ENCODE measurements around the gene UBA5.

UBA5 gene

DNA sequence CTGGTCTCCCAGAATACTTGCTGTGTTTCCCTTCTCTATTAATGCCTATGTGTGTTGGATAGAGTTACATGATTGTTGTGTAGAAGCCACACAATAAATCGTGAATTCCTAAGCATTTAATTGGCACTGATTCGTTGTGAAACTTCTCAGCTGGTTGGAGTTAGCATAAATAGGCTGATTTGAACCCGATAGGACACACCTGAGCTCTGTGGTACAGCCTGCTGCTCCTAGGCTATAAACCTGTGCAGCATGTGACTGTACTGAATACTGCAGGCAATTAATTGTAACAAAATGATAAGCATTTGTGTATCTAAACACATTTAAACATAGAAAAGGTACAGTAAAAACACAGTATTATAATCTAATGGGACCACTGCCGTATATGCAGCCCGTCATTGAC is 5.4 kb upstream of the UBA5 start:
- DNase-seq = no peak

DNA sequence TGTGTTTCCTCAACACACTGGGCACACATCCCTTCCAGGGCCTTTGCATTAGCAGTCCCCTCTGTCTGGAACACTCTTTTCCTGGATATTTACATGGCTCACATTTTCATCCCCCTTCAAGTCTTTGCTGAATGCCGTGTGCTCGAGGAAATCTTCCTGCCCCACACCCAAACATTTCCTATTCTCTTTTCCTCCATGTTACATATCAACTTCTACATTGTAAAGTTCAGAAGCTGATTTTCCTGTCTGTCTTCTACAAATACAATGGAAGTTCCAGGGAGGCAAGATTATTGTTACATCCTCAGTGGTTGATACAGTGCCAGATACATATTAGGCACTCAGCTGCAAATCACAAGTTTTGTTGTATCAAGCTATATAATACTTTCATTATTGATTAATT is 4.7 kb upstream of the UBA5 start:
- DNase-seq = no peak

DNA sequence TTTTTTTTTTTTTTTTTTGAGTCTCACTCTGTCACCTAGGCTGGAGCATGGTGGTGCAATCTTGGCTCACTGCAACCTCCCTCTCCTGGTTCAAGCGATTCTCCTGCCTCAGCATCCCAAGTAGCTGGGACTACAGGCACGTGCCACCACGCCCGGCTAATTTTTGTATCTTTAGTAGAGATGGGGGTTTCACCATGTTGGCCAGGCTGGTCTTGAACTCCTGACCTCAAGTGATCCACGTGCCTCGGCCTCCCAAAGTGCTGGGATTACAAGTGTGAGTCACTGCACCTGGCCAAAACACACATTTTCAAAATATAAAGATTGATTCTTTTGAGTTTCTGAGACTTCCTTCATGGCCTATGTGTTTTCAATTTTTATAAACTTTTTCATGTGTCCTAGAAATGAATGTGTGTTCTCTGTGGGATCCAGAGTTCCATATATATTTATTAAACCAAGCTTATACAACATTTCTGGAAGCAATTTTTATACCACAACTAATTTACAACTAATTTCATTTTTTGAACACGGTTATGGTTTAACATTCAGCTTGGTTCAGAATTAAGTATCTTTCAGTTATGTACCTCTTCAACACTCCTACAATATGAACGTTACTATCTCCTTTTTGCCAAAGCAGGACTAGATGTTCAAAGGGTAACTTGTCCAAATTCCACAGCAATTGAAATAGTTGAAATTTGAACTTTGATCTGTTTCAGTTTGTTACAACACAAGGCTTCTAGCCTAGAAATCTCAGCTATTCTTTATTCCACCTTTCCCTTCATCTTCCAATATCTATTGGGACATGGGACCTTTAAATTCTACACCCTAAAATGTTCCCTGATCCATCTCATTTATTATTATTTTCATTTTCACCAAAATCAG is 2.0 kb upstream of the UBA5 start:
- DNase-seq = no peak

DNA sequence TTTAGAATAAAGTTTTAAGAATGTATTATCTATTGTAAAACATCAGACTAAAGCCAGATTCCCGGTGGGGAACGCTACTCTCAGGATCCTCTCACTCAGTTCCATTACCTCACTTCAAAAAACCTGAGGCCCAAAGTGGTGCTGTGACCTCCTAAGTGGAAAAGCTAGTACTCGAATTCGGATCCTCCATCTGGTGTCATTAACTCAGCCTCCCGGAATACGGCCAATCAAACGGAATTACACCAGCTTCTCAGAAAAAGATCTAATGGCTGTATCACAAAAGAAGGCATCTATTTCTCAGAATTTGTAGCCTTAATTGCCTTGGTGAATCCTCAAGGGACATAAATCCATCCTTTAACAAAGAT is 1.1 kb upstream of the UBA5 start:
- no peak for DNase-seq

DNA sequence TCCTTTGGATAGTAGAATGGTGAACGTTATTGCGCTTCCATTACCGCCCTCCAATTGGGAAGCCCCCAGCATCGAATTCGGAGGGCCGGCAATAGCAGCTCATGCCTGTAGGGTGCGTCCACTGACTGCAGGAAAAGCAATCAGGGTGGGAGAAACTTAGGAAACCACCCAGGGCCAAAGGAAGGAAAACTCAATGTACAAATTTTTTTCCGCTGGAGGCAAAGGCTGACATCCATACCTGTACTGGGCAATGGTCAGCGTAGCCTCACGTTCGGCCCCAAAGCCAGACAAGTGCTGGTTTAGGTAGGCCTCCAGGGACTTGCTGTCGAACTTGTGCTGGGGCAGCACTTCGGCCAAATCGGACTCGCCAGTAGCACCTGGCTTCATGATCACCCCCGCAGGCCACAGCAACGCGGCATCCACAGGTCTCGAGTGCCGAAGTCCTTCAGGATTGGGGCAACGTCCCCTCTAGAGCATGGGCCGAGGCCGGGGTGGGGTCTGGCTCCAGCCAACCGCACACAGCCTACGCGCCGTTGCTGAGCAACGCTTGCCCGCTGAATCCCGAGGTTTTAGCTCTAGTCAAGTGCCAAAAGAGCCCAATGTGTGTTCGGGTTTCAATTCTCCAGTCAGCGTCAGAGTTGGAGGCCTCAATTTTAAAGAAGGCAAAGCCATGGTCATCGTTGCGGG is 621 bp upstream of the UBA5 start, which contains the start of gene ACAD11:
ACAD11 (minus strand) TSS at position 445 of the 687 bp plus-strand sequence; CDS start at position 387, 58 bp downstream.
- DNase-seq = peak; percentile 30

DNA sequence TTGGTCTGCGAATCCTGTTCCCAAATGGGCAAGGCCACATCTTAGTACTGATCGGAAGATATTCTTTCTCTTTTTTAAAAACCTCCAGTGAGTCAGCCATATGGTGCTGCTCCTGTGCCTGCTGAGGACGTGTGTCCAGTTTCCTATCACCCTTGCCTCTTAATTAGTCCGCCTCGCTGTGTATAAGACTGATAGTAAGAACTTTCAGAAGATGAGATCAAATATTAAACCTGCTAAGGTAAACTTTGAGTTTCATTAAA is 612 bp downstream of the UBA5 start:
- no peak for DNase-seq

DNA sequence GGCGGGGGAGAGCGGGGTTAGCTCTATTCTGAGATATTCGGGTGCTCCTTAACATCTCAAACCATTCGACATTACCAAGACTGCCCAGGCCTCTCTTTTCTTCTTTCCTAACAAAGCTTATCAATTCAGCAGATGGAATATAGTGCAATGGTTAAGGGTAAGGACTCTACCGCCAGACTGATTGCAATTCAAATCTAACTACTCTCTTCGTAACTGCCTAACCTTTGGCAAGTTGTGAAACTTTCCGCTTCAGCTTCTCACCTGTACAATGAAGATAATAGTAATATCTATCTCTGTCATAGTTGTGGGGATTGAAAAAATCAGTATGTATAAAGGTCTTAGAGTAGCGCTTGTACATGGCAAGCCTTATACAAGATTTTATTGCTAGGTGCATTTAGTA is 972 bp downstream of the UBA5 start:
- no peak for DNase-seq

DNA sequence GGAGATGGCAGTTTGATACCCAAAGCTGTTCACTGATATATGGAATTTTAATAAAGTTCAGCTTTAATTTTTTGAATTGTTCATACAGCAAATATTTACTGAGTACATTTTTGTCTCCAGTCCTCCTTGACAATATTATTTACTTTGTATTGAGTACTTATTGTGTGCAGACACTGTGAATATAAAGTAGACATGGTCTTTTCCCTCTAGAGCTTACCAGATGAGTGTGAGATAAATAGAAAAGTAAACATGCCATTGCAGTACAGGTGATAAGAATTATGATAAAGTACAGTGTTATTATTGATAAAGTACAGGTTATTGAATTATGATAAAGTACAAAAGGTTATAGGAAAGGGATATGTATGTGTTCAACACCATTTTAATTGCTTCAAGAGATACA is 2.1 kb downstream of the UBA5 start:
- no peak for DNase-seq

DNA sequence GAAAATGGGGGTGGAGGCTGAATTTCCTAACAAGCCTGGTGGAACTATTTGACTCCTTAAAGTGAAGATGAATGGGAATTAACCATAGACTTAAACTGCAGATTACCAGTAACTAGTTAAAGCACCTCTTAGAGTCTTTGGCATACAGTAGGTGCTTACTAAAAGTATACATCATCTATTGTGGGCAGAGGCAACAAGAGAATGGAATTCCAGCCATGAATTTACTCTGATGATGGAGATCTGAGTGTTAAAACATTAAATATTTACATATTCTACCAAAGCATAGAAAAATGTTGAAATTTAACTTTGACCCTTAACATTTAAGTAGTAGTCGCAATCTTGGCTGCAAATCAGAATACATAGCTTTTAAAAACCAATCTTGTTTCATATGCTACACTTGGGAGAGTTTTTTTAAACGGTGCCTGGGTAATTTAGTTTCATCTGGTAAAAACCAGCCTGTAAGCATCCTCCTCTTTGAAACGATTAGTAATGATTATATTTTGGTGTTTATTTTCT is 5.2 kb downstream of the UBA5 start:
- no peak for DNase-seq

DNA sequence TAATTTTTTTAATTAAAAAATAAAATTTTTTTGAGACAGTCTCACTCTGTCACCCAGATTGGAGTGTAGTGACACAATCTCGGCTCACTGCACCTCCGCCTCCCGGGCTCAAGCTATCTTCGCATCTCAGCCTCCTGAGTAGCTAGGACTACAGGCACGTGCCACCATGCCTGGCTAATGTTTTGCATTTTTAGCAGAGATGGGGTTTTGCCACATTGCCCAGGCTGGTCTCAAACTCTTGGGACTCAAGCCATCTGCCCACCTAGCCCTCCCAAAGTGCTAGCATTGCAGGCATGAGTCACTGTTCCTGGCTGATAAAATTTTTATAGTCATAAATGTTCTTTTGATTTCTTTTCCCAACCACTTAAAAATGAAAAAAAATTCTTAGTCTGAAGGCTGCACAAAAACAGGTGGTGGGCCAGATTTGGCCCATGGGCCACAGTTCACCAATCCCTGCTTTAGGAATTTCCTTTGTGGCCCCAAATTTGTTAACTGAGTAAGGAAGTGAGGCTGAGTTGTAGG is 9.2 kb downstream of the UBA5 start:
- DNase-seq = no peak

DNA sequence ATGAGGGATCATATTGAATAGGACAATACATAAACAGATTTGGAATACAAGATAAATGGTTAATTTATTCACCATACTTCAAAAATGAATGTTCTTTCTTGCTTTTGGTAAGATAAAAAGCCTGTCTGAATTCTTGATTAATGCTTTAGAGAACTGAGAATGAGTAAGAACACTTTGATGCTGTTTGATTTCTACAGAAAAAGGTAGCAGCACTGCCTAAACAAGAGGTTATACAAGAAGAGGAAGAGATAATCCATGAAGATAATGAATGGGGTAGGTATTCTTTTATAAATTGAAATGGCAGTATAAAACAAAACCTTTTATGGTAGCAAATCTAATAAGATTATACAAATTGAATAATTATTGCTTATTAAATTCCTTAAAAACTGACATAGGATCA is 15.3 kb downstream of the UBA5 start:
- no peak for DNase-seq

DNA sequence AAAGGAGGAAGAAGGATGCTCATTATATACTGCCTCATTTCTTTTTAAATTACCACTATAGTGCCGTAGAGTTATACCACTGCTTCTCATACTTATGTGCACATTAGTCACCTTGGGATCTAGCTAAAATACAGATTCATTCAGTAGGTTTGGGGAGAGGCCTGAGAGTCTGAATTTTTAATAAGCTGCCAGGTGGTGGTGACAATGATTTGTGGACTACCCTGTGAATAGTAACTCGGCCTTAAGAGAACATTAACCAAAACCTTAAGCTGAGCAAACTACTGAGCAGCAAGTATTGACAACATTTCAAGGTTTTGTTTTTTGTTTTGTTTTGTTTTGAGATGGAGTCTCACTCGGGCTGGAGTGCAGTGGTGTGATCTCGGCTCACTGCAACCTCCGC is 19.8 kb downstream of the UBA5 start:
- no peak for DNase-seq

DNA sequence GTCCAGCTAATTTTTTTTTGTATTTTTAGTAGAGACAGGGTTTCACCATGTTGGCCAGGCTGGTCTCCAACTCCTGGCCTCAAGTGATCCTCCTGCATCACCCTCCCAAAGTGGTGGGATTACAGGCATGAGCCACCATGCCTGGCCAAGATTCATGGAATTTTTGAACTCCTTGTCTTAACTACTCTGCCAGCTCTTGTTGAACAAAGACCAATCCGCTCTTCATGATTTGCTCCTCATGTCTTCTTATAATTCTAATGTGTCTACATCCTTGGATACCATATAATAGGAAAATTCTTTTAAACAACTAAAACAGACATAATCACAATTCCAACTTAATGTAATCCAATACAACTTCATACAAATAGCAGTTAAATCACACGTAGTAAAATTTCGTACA is 21.3 kb downstream of the UBA5 start:
- no peak for DNase-seq

DNA sequence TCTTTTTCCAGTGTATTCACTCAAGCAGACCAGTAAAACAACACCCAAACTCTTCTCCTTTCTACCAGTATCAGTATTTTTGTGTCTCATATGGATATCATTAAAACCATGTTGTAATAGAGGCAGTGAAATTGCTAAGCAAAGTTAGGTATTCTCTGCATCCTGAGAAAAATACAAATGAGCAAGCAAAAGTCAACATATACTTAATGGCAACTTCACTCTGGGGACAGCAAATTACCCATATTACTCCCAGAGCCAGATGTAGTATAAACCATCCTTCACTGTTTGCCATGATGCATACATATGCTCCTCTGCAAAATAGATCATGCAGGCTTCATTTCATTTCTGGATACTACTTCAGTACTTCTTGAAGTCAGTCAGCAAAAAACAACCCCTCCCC is 22.1 kb downstream of the UBA5 start:
- no peak for DNase-seq

DNA sequence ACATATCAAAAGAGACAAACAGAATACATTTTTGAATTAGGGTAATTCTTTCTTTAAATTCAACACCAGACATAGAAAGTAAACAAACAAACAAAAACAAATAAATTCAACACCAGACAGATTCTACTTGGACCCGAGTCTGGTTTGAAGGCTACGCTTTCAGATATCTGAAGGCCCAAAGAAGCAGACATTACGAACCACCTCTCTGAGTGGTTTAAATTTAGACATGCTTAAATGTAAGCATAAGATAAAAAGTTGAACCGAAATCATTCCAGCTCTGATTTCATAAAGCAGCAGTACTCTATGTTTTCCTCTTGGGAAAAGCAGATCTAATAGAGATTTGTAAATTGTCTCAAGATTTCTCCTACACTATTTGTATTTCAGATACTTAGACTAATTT is 29.9 kb downstream of the UBA5 start:
- DNase-seq = no peak

DNA sequence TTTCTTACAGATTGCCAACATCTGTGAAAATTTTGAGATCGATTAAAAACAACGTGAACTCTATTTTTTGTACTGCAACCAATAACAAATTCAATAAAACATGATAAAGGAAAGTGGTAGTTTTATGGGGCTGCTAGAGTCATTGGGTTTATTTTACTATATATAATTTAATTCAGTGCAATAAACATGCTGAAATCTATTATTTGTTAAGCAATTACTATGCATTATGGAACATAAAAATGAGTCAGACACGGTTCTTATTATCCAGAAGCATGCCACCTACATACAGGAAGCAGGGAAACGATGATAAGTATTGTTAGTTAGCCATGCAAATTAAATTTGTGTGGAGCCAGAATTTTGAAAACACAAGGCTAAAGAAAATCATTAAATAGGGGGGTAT is 34.9 kb downstream of the UBA5 start:
- no peak for DNase-seq

DNA sequence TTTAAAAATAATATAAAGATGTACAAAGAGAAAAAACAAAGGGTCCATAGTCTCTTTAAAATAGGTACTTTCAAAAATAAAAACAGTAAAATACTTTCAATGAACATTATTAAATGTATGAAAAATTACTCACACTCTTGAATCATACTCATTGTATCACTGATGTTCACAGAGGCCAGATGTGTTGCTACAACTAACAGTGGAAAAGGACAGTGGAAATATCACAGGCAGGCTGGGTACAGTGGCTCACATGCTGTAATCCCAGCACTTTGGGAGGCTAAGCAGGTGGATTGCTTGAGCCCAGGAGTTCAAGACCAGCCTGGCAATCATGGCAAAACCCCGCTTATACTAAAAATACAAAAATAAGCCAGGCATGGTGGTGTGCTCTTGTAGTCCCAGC is 35.3 kb downstream of the UBA5 start:
- DNase-seq = no peak

DNA sequence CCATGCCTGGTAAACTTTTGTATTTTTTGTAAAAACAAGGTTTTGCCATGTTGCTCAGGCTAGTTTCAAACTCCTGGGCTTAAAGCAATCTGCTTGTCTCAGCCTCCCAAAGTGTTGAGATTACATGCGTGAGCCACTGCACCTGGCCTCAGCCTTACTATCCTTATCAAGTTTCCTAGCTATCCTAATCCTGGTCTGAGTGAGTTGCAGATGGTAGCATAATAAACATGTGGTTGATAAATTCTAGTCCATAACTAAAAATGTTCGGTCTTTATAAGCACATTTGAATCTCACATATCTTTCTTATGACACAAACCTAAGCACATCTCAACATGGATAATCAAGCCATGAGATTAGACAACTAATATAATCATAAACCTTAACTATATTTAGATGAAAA is 43.6 kb downstream of the UBA5 start:
- no peak for DNase-seq

DNA sequence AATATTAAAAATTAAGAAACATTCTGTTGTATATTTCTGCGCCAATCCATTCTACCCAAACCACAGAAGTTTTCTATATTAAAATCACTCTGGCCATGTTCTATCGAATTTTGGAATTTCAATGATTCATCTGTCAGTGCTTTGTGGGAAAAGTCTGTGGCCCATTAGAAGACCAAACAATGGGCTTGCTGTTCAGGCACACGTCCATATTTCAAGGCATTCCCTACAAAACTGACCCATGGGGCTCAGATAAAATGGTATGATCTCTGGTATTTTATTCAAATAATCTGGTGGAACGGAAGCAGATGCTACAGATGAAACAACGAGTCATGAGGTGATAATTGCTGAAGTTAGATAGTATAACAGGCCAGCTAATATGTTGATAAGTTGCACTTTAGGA is 49.6 kb downstream of the UBA5 start:
- no peak for DNase-seq

DNA sequence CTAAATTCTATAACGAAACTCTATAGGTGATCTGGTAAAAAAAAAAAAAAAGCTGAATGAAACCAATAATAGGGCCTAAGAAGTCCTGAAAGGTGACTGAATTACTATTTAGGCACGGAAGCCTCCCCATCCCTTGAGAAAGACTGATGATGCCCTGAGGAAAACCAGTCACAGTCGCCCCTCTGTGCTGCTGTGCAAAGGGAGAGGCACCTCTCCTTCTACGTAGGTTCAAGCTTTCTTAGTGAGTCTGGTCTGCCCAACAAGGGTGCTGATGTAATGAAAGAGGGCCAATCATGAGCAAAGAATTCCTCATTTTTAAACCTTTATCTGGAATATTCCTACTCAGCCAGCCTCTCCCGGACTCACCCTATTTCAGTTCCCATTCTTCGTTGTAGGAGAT is 50.2 kb downstream of the UBA5 start:
- DNase-seq = no peak

DNA sequence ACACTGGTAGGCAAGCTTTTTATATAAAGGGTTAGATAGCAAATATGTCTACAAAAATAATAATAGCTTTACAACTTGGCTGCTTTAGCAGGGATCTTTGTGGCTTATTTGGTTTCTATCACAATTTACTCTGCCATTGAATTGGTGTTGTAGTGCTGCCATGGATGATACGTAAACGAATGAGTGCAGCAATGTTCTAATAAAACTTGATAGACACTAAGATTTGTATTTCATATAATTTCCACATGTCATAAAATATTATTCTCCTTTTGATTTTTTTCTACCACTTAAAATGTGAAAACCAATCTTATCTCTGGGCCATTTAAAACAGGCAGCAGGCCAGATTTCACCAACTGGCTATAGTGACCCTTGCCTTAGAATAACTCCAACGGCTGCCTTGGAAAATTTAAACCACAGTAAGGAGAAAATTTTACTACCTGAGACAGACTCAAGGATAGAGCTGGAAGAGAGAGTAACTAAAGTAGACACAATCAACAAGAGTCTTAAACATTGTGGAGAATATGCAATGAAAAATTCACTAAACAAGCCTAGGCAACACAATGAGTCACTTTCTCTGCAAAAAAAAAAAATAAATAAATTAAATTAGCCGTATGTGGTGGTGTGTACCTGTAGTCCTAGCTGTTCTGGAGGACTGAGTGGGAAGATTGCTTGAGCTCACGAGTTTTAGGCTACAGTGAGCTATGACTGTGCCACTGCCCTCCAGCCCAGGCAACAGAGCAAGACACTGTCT is 54.0 kb downstream of the UBA5 start:
- DNase-seq = no peak

DNA sequence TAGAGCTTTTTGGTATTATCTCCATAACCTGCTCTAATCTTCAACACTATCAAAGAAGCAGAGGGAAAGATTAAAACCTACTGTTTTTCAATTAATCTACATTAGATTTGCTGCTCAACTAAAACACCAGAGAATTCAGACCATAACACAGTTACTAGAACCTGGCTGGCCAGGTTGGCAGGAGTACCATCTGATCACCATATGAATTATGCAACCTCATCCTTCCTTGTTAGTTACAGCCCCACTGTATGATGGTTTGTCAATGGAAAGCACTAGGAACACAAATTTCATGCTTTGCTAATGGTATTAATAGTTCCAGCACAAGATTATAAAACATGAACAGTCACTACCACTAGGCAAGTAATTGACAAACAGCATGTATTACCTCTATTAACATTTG is 56.2 kb downstream of the UBA5 start:
- no peak for DNase-seq

DNA sequence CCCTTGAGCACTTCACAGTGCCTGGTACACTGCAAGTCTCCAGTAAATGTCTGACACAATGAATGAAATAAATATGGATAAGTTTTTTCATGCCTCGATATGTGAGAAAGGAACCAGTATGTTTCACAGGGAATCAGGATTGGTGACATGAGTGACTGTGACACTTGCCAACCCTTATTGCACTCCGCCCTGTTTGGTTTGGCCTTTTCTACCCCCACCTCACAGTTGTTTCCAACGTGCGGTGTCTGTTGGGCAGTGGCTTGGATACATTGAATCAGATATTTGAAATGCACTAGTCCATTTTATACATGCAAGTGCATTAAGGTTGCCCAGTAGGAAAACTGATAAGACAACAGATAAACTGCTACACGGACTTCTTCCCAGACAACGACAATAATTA is 60.1 kb downstream of the UBA5 start:
- no peak for DNase-seq
